Embryonic facial prominence (tissue), 1 donor: ENCODE measurements around the gene ERC2.

Source experiments
- DNase-seq: peaks from one replicate; pipeline ENCODE4 v3.0.0-alpha.2; 2016; ENCODE audit errors: extremely low spot score

Gene ERC2

GRCh38 chr3:55494976-55495375, 973.3 kb downstream of the ERC2 start:
- DNase-seq, result no peak

GRCh38 chr3:55492976-55493375, 975.3 kb downstream of the ERC2 start:
- no peak for DNase-seq

GRCh38 chr3:55491296-55491816, 976.9 kb downstream of the ERC2 start:
- DNase-seq, result no peak

DNA sequence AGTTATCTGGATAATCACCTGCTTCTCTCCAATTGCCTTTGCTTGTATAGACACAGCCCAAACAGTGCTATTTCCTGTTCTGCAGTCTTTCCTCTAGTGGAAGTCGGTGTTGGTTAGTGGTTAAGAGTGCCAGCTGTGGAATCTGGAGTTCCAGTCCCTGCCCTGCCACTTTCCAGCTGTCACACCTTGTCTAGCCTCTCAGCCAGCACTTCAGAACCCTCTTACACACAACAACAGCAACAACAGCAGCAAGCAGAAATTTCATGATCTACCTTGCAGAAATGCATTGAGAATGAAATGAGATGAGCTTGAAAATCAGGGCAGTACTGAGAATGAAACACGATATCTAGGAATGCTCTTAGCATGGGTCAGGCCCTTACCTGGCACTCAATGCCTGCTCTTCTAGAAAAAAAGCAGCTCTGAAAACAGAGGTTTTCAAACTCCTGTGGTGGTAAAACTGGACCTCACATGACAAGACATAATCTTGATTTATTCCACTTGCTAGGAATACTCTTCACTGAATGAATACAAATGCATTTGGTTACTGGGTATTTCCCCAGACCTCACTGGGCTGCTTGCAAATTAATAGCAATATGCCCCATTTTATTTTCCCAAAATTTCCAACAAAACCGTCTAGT, 977.9 kb downstream of the ERC2 start:
- DNase-seq, result no peak

- DNase-seq, result no peak
Measured at GRCh38 chr3:55489798-55490132, 978.5 kb downstream of the ERC2 start.

DNA sequence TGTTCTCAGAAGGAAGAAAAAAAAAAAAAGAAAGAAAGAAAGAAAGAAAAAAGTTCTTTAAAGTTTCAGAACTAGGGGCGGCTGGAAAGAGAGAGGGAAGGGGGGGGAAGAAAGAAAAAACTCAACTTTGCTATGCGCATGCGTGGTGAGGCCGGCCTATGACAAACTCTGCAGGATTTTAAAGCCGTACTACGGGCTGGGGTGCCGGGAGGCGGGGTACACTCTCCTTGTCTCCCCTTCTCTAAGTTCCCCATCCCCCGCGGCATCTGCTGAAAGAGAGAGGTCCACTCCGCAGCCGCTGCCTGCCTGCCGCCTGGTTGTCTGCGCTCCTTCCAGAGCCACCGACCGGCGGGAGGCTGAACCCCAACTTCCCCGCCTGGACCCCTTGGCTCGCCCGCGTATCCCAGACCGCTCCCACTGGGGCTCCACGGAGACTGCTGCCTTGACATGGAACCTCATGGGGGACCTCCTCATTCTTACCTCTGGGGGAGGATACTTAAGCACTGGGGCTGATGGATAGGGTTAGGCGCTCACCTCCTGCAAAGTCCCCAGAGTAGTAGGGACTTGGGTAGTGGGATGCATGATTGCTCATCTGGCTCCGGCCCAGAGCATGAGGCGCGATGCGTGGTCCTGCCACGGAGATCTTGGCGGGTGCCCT, 979.7 kb downstream of the ERC2 start:
- peak; percentile 91 for DNase-seq

DNA sequence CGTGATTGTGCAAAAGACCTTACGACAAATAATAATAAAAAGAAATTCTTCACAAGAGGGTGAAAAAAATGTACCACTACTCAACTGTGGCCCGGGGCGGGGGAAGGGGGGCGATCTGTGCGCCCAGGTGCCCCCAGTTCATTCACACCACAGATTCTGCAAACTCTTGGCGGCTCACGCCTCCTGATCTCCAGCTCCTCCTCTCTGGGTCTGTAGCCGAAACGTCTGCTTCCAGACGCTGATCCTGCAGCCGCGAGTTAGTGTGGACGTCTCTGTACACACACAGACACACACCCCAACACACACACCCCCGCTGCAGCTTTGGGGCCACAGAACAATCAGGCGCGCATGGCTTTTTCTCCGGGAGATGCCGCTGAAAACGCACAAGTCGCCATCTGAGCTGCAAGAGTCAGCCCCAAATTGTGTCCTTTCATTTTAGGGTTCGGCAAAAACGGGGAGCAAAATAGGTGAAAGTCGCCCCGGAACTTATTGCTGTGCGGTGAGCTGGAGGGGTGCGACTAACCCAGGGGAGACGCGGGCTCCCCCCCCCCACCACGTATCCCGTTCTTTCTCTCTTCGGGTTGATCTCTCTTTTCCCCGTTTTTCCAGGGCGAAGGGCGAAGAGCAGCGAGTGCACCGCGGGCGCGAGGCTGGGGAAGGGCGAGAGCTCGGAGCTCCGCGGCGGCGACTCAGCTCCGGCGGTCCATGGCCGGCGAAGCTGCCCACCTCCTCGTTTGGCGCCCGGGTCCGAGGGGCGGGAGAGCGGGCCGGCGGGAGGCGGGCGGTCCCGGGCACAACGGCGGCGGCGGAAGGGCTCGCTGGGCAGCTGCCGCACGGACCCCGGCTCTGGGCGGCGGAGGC, 980.7 kb downstream of the ERC2 start:
- DNase-seq, result peak; percentile 62

GRCh38 chr3:55486857-55487380, 981.3 kb downstream of the ERC2 start, which contains the start of gene WNT5A:
Gene WNT5A, minus strand, starts transcription at chr3:55487306. Its CDS starts 321 bp downstream, at chr3:55486985.
- DNase-seq, result no peak

- no peak for DNase-seq
Measured at GRCh38 chr3:55486101-55486856, 982.0 kb downstream of the ERC2 start.

DNA sequence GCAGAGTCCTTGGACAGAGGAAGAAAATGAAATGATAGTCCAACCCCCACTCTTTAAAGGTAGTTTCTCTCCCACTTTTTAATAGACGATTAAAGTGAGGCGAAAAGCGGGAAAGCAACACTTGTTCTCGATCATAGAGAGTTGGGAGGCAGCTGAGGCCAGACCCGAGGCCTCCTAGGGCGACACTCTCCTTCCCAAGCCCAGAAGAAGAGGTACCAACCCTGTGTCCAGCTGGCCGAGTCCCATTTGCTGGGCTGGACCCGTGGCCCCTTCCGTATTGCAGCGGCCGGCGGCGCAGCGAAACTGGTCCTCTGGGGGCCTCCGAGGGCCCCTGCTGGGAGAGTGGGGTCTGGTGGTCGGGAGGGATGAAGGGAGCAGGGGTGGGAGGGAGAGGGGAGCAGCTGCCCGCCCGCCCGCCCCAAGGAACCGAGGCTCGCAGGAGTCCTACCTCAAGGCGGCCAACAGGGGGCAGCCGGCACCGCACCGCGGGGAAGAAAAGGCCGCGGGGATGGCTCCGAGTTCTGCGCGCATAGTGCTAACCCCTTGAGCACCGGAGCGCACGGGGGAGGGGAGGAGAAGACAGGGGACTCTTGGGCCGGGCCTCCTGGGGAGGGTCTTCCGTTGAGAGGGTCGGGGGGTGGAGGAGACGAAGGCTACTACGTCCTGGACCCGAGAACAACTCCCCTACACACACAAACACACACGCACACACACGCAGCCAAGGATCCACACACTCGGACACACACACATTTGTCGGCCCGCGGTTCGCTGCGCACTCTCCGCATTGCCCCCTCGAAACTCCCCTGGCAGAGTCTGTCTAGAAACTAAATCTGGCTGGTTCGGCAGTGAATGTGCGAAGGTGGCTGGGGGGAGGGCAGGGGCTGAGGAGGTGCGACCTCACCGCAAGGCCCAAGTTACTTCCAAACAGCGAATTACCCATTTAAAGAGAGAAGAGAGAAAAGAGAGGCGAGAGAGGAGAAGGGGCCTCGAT, 983.2 kb downstream of the ERC2 start:
- DNase-seq, result peak; percentile 86

DNA sequence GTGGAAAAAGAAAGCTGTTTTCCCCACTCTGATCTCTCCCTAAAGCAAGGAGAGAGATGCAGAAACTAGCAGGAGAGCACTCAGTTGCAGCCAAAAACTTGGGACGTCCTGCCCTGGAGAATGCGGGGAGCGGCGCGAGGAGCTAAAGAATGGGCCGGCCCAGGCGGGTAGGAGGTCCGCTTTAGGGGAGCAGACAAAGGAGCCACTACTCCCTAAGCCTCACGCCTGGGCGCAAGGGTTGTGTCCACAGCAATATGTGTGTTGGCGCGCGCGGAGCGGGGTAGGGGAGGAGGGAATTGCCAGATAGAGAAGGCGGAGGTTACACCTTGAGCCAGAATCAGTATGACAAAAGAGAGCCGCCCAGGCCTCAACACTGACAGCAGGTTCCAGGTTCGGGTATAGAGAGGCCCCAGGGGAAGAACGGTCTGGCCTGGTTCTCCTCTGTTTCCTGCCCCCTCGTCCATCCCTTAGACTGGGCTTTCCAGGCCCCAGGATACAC, 984.0 kb downstream of the ERC2 start:
- no peak for DNase-seq

DNA sequence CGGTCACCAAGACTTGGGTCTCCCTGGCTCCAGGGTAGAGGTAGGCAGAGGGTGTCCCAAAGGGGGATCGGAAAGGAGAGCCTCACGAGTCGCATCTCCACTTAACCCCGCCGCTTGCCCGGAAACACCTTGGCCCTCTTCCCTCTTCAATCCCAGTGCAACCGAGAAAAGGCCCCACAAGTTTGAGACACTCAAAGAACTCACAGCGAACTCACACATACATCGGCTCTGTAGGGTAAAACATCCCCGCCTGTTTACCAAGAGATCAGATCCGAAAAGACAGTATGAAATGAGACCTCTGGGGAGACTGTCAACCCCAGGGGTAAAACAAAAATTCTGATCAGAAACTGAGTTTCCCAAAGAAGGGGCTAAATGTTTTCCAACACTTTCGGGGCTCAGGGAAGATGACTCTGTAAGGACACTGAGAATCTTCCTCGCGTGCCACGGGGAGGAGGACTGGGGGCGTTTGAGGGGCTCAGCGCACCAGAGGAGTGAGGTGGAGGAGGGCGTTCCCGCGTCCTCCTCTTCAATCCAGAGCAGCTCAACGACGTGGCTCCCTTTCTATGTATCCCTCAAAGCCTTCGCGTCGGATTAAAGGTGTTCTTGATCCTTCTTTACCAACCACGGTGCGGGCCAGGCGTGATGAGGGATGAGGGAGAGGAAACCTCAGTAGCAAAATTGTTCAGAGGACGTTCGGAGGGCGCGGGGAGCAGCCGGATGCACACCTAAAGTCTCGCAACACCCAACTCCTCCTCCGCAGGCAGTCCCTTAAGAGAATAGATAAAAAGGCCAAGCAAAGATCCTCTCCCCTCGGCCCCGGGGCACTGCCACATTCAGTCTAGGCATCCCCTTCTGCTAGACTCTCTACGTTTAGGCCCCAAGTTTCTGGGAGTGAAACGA, 984.8 kb downstream of the ERC2 start:
- no peak for DNase-seq

GRCh38 chr3:55482496-55483195, 985.6 kb downstream of the ERC2 start:
- no peak for DNase-seq

GRCh38 chr3:55481744-55482495, 986.3 kb downstream of the ERC2 start:
- DNase-seq, result no peak

GRCh38 chr3:55480911-55481743, 987.1 kb downstream of the ERC2 start:
- DNase-seq, result no peak
